Measurements from ENCODE around the gene TMEM121.

Gene TMEM121

DNA sequence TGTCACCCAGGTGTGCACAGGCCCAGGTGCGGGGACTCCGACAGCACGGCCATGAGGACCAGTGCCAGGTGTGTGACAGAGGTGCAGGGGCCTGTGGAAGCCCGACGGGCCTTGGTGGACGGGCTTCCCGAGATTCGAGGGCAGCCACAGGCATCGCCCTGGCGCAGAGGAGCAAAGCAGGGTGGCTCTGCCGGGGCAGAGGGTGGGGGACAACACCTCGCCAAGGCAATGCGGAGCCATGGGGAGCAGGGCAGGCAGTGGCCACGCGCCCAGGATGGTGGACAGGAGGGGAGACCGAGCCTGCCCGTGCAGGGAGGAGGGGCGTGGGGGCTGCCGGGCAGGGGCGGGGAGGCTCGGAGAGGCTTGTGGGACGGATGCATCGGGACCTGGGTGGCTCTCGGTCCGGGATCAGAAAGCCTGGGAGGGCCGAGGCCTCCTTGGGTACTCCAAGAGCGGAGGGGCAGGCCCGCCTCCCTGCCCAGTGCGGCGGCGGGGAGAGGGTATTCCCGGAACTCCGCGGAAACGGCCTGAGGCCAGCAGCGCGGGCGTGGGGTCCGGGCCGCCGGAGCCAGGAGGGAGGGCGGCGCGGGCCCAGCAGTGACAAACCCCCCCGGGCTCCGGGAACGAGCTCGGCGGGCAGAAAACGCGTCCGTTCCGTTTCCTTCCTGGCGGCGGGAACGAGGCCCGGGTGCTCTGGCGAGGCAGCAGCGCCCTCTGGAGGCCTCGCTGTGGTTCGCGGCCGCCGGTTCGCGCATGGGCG, 1.6 kb downstream of the TMEM121 start:
- peak in 48 of 51 donors; percentile 26 to 87 (median 68) for DNase-seq

DNA sequence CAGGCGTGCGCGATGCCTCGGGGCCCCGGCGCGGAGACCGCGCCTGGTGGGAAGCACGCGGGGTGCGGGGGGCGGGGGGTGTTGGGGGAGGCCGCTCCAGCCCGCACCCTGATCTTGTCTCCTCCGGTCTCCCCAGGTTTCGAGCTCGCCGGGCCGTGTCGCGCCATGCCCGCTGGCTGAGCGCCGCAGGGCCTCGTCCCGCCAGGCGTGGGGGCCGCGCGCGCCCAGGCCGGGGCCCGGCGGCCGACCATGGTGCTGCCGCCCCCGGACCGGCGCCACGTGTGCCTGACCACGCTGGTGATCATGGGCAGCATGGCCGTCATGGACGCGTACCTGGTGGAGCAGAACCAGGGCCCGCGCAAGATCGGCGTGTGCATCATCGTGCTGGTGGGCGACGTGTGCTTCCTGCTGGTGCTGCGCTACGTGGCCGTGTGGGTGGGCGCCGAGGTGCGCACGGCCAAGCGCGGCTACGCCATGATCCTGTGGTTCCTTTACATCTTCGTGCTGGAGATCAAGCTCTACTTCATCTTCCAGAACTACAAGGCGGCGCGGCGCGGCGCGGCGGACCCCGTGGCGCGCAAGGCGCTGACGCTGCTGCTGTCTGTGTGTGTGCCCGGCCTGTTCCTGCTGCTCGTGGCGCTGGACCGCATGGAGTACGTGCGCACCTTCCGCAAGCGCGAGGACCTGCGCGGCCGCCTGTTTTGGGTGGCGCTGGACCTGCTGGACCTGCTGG, 2.4 kb downstream of the TMEM121 start:
- DNase-seq, result peak in 1 of 51 donors; percentile 41

DNA sequence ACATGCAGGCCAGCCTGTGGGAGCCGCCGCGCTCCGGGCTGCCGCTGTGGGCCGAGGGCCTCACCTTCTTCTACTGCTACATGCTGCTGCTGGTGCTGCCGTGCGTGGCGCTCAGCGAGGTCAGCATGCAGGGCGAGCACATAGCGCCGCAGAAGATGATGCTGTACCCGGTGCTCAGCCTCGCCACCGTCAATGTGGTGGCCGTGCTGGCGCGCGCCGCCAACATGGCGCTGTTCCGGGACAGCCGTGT, 2.9 kb downstream of the TMEM121 start:
- DNase-seq, result no peak

DNA sequence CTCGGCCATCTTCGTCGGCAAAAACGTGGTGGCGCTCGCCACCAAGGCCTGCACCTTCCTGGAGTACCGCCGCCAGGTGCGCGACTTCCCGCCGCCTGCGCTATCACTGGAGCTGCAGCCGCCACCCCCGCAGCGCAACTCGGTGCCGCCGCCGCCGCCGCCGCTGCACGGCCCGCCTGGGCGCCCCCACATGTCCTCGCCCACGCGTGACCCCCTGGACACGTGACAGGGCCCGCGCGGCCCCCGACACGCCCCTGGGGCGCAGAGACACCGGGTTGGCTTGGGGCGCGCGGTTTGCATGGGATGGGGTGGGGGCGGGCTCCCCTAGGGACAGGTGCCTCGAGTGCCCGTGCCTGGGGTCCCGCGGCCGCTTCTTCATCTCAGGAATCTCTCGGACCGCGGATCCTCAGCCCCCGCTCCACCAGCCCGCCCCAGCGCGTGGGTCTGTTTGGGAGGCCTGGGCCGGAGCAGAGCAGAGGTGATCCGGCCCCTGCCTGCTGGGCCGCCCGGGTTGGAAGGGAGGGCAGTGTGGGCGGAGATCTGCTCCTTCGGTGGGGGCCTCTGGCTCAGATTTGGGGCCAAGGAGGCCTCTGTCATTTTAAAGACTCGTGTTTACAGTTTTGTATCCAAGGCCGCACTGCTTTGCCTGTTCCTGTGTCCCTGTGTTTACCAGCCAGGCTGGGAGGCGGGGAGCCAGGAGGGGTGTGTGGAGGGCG, 3.3 kb downstream of the TMEM121 start:
- no peak for DNase-seq

DNA sequence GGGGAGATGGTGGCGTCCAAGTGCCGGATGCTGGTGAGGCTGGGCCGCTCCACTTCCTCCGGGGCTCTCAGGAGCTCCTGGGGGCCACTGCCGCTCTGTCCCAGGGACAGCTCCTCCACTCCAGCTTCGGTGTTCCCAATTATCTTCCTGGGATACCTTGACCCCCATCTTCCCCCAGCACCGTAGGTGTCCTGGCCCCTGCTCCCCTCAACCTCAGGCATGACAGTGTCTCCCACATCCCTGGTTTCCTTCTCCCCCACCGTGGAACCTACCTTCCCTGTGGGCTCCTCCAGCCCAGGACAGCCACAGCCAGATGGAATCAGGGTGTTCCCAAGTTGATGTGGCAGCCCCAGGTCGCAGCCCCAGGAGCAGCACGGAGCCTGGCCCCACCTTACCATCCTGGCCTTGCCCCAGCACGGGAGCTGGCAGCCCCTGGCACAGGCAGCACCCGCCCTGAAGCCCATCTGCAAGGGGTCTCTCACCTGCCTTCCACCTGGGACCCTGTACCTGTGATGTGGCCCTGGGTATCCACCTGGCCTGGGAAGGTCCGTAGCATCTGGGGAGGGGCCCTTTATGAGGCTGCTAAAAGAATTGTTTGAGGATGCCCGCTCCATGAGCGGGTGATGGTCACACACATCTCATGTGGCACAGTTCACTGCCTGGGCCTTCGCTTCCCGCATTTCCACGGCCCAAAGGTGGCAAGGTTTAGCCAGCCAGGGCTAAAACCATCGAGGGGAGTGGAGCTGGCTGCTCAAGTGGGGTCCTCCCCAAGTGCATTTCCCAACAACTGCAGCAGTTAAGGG, 4.1 kb downstream of the TMEM121 start:
- DNase-seq, result no peak

DNA sequence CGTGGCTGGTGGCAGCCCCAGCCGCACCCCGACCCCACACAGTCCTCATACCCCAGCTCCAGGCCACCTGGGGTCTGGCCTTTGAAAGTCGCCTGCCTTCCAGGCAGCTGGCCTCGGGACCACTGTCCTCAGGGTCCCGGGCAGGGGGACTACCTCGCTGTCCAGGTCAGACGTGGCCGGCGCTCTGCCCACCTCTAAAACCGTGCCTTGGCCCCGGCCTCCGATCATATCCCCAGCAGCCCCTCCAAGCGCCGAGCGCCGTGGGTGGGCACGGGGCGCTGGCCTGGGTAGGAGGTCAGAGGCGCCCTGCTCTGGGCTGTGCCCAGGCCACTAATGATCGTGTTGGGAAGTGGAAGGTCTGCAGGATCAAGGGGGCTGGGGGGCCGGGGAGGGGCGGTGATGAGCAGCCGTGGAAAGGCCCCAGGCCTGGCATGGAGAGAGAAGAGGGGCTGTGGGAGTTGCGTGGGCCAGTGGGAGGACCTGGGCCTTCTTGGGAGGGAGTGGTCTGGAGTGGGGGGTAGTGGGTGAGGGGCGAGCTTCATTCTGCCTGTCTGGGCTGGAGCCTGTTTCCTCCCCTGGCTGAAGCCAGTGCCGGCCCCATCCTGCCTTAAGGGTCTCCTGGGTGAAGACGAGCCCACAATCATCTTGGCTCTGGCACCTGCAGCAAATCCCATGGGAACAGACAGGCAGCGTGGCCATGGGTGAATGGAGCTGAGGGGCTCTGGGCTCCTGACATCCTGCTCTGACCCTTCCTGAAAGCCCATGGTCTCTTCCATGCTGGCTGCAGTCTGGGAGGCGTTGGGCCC, 4.9 kb downstream of the TMEM121 start:
- no peak for DNase-seq

DNA sequence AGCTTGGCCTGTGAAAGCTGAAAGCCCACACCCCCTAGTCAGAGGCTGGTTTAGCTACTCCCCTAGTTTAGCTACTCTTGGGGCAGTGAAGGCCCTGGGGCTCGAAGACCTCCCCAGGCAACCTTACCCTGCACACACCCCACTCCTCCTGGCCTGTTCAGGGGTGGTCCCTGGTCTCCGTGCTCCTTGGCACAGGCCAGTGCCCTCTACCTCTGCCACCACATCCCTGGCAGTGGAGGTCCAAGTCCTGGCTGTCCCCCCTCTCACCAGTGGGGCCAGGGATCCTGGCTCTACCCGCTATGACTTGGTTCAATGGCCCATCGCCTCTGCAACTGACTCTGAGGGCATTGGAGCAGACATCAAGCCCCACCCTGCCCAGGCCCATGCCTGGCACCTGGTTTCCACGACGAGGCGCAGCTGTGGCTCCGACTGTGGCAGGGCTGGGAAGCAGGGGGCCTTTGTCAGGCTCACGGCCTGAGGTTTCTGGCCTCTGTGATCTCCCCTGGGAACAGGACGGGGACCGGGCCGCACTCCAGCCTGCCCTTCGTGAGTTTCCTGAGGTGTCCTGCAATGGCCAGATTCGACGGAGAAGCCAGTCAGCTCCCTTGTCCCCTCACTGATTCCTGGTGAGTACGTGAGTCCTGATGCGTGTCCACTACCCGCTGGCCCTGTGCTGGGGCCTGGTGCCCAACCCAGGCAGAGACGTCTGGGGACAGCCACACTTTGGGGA, 5.7 kb downstream of the TMEM121 start:
- no peak for DNase-seq

DNA sequence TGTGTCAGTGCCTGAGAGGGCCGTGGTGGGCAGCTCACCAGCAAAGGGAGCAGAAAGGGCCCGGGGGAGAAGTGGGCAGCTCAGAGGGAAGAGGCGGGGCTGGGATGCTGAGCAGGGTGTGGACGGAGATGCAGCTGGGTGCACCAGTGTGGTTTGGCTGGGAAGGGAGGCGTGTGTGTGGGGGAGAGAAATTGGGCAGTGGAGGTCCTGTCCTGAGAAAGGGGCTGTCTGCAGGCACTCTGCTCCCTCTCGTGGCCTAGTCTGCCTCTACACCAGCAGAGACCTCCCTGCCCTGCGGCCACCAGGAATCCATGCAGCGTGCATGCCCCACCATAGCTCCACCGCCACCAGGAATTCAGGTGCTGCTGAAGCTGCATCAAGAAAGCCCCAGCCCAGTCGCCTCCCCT, 6.4 kb downstream of the TMEM121 start:
- peak in 1 of 51 donors; percentile 22 for DNase-seq

DNA sequence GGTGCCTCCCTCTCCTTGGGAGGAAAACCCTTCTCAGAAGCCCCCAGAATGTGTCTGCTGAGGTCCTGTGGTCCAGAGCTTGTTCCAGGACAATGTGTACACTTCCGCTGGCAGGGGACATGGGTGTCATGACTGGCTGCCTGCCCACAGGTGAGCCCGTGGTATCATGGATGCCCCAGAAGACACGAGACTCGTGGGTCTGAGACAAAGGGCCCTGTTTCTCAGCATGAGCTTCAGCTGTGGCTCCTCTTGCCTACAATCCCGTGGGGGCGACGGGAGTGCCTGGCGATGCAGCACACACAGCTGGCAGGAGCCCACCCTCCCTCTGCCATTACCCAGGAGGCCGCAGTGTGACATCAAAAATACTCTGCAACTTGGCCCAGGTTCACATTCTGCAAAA, 7.0 kb downstream of the TMEM121 start:
- no peak for DNase-seq

DNA sequence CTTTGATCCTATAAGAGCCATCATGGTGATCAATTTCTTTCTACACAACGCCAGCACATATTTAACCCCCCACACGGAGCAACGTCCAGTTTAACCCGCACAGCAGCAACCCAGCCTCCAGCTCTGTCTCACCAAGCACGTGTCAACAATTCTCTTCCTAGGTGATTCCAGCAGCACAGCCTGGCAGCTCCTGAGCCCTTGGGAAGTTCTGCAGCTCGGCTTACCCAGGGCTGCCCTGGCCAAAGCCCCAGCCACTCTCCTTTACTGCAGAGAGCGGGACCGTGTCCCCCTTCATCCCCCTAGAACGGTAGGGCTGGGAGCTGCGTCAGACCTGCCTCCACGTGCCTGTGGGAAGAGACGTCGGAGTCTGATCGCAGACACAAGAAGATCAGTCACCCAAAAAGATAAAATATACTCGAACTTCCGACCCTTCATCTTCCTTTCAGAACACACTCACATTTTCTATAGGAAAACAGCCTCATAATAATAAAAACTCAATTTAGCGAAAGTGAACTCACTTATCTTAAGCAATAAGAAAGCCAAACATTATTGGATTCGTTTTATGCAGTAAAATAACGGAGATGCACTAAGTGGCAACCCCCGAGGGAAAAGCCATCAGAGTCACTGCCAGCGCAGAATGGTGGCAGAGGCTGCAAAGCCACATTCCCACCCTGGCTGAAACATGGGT, 7.6 kb downstream of the TMEM121 start:
- no peak for DNase-seq

DNA sequence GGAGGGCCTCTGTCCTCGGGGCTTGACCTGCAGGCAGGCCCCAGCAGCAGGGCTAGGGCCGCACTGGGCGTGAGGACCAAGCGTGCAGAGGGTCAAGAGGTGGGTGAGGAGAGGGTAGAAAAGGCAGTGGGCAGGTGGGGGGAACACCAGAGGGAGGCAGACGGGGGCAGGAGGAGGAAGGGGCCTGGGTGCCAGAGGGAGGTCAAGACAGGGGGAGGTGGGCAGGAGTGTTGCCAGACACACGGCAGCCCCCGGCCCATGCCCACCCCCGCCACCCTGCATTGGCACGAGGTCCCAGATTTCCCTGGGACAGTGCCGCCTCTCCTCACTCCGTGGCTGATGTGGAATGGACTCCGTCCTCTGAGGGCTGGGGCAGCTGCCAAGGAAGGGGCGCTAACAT, 8.2 kb downstream of the TMEM121 start:
- DNase-seq, result no peak

DNA sequence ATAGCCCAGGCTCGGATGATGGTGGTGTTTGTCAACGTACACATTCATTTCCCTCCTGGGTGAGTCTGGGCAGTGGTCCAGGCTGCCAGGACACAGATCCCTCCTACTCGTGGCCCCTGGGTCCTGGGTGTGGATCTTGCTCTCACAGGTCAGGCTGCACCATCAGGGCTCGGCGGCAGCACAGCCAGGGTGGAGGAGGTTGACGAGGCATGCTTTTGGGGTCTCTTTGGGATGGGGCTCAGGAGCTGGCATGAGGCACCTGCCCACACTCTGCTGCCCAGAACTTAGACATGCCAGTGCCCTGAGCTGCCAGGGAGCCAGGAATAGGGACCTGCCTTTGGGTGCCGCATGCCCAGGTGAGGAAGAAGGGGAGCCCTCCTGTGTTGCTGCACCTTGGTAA, 9.7 kb downstream of the TMEM121 start:
- DNase-seq, result no peak

DNA sequence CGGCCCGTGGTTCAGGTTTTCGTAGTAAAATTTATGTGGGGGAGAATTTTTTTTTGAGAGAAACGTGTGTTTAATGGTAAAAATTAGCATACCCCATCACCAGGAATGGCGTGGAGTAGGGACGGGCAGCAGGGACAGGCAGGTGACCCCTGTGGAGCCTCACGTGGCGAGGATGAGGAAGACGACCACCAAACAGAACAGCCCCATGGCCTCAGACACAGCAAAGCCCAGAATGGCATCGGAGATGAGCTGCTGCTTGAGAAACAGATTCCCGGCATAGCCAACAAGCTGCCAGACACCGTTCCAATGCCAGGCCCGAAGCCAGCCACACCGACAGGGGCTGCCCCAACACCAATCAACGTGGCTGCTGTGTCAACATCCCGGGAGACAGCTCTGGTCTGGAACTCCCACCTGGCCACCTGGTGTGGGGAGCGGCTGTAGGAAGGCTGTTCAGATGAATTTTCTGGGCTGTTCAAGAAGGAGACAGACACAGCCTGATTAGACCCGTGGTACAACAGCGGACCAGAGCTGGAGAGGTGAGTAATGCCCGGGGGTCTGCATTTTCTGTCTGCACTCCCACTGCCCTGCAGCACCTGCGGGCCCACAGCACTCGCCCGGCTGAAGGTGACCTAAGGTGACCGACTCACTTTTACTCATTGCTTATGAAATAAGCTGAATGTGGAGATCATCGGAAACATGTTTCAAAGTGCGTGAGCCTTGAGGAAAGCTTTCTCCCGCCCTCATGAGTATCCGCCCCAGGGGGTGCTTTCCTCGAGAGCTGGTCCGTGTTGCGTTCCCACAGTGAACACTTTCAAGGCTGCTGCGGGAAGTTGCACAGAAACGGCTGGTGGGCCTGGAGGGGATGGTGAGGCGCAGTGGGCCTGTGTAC, 10.6 kb downstream of the TMEM121 start:
- no peak for DNase-seq

DNA sequence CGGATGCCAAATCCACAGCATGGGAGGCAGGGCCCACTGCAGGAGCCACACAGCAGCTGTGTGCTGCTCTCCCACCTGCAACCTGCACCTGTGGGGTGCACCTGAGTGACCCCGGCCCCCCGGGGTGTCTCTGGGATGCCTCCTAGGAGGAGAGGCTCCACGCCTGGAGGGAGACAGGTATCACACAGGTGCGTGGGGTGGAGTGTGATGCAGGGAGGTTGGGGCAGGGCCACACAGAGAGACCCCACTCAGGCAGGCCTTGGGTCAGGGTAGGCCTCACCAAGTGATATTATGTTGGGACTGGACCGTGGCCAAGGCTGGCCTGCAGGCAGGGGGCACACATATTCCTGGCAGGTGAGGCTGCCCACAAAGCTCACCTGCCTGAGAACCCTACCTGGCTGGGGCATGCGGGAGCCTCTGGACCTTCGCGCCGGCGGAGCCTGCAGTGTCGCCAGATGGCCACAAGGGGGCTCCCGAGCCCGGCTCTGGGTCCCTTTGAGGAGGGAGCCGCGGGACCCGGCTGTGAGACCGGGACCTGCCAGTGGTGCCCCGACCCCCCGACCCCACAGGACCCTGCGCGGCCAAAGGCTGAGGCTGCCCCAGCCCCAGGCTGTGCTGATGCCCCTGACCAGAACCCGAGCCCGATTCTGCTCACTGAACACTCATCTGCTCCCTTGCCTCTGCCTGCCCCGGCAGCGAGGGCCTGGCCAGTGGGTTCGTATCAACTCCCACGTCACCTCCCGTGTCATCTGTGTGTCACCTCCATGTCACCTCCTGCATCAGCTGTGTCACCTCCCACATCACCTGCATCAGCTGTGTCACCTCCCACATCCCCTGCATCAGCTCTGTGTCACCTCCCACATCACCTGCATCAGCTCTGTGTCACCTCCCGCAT, 11.4 kb downstream of the TMEM121 start:
- peak in 15 of 51 donors; percentile 2 to 59 (median 24) for DNase-seq

DNA sequence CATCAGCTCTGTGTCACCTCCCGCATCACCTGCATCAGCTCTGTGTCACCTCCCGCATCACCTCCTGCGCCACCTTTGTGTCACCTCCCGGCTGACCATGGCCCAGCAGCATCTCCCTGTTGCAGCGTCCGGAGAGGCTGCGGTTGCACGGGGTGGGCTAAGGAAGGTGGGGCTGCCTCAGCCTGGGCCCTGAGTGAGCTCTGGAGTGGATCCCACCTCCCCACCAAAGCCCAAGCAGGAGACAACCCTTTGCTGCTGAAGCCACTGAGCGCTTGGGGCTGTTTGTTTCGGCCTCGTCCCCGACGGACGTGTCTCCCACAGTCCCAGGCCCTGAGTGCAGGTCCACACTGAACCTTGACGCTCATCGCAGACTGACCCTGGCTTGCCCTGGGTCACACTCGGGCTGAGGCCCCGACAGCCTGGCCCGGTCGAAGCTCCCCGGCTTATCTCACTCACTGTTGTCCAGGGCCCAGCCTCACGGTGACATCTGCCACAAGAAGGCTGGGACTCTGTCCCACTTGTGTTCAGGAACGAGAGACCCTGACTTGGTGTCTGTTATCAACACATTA, 12.2 kb downstream of the TMEM121 start:
- DNase-seq, result no peak

DNA sequence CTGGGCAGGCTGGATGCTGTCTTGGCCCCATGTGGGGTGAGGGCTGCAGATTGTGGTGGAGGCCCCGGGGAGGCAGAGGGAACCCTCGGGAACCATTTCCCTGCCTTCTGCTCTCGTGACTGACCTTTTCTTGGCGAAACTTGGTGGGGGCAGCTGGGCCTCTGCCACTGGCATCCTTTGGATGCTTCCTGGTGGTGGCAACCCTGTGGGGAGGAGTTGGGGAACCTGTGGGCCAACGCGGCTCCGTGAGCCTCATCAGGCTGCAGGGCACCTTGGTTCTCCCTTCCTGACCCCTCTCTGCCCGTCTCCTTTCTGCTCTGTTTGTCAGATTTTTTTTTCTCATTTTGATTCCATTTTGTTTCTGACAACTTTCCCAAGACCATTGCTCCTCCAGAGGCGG, 14.4 kb downstream of the TMEM121 start:
- no peak for DNase-seq

DNA sequence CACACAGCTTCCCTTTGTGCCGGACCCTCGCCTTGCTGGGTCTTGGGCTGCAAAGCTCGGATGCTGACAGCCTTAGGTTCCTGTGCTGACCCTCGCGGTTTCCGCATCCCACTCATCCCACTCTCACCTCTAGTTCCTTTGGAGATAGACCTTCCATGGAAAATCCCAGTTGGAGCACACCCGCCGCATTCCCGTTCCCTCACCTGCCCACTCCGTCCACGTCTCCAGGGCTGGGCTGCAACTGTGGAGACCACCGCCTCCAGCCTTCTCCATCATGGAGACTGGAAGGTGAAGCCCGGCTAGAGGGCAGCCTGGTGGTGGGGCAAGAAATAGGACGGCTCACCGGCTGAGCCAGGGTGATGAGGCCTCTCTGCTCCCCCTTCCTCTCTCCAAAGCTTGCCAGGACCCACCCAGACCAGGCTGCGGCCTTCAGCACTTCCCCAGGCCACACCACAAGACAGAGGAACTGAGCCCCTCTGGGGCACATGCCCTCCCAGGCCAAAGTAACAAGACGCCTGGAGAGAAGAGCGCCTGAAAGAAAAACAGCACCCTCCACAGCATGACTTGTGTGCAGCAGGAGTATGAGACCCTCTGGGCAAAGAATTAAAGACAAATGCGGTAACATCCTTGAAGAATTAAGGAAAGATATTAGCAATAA, 15.0 kb downstream of the TMEM121 start:
- no peak for DNase-seq
